Measurements from ENCODE around the gene SLC37A3.

SLC37A3 gene

DNA sequence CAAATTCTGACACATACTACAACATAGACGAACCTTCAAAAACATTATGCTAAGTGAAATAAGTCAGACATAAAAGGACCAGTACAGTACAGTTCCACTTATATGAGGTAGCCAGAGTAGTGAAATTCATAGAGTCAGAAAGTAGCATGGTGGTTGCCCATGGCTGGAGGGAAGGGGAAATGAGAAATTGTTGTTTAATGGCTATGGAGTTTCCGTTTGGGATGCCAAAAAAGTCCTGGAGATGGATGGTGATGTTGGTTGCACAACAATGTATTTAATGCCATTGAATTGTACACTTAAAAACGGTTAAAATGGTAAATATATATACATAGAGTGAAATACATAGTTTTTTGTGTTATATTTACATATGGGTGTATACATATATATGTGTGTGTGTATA lies 2.1 kb upstream of the SLC37A3 start:
- DNase-seq, result no peak

GRCh38 chr7:140398821-140399220 lies 491 bp upstream of the SLC37A3 start:
- DNase-seq, result no peak

GRCh38 chr7:140393756-140394306 lies 4.5 kb downstream of the SLC37A3 start:
- DNase-seq, result no peak

GRCh38 chr7:140391634-140392033 lies 6.7 kb downstream of the SLC37A3 start:
- no peak for DNase-seq

DNA sequence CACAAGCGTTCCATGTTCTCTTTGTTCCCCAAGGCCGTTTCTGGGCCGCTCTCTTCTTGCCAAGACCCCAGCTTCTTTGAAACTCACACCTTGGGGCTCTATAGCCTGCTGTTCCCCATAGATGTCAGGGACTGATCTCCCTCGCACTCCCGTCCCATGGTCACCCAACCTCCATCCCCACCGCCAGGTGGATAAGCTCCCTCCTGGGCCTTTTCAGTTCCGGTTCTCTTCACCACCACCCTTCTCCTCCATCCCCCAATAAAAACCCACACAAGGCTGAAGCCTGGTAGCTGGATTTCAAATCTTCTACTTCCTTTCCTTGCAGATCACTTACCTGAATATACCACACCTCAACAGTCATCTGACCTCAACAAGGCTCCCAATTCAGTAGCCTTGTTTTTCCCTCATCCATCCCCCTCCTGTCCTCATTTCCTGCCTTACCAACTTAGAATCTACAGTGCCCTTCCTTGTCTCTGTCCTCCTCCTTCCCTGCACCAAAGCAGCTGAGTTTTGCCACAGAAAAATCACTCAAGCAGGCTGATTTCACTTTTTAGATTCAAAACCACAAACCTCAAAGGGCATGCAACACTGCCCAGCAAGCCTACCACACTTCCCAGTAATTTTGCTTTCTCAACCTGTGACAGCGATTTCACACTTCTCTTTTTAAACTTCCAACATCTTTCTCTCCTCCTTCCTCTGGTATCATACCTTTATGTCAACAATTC lies 7.7 kb downstream of the SLC37A3 start:
- DNase-seq, result no peak

DNA sequence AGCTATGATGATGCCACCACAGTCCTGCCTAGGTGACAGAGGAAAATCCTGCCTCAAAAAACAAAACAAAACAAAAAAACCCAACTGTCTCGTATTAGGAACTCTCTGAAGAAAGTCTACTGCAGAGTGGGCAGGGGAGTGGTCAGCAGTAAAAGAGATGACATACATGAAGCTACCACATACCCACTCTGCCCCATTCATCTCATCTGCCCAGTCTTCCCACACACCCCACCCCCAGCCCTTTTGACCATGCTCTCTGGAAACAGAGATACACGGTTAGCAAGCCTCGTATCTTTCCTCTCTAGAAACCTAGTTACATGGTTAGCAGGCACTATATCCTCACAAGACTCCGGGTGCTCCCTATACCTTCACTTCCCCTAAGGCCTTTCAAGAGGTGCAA lies 8.3 kb downstream of the SLC37A3 start:
- no peak for DNase-seq

GRCh38 chr7:140389445-140389844 lies 8.9 kb downstream of the SLC37A3 start:
- no peak for DNase-seq

GRCh38 chr7:140384894-140385545 lies 13.3 kb downstream of the SLC37A3 start:
- DNase-seq, result no peak

- no peak for DNase-seq
These were observed 14.2 kb downstream of the SLC37A3 start for GRCh38 chr7:140383954-140384713.

GRCh38 chr7:140375892-140376730 lies 22.2 kb downstream of the SLC37A3 start:
- no peak for DNase-seq

DNA sequence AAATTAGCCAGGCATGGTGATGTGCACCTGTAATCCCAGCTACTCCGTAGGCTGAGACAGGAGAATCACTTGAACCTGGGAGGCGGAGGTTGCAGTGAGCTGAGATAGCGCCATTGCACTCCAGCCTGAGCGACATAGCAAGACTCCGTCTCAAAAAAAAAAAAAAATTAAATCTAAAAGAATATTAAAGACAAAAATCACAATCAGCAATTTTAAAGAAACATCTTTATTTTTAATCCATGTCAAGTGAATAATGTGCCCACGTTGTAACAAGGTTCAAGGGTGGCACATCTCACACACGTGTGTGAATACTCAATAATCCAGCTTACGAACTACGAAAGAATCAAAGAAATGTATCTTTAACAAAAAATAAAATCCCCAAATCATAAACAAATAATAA lies 23.0 kb downstream of the SLC37A3 start:
- DNase-seq, result no peak

DNA sequence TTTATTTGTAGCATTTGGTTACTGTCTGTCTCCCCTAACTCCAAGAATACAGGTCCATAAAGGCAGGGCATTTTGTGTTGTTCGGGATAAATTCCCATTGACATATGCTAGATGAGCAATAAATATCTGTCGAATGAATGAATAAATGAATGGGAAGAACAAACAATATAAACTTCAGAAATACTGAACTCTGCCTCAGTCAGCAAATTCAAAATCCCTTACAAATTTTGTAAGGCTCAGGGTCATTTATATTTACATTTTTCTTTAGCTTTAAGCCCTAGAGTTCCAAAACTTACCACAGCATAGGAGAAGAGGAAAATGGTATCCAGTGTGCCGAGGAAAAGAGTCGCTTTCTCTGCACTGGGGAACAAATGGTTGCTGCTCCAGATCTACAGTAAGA lies 29.0 kb downstream of the SLC37A3 start:
- DNase-seq, result no peak

DNA sequence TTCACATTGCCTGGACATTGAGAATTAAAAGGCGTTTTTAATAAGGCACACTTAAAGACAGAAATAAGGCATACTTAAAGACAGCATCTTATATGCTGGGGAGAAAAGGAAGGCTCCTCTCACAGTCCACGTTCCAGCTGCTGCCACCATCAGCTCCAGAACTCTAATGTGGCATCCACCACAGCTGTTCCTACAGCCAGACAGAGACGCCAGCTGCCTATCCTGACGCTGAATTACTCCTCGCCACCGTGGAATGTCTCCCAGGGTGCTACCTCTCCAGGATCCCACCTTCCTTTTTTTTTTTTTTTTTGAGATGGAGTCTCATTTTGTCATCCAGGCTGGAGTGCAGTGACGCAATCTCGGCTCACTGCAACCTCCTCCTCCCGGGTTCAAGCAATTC lies 30.8 kb downstream of the SLC37A3 start:
- DNase-seq, result no peak

GRCh38 chr7:140364819-140365218 lies 33.5 kb downstream of the SLC37A3 start:
- DNase-seq, result no peak

DNA sequence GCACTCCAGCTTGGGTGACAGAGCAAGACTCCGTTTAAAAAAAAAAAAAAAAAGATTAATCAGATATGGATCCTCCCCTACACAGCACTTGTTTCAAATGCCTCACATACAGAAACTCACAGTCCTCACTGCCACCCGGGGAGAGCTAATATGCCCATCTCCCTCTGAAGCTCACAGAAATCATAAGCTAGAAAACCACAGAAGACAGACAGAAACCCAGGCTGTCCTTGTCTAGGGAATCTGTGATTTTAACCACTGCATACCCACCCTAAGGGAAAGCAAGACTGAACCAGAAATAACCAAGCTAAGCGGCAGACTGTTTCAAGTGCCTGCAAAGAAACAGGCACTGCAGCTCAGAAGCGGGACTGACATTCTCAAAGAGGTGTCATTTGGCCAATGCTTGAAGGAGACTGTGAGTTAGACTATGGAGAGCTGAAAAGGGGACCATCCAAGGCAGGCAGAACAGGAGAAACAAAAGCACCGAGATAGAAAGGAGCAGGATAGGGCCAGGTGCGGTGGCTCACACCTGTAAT lies 37.6 kb downstream of the SLC37A3 start:
- DNase-seq, result no peak

- DNase-seq, result no peak
These were observed 39.8 kb downstream of the SLC37A3 start for GRCh38 chr7:140358412-140359051.

DNA sequence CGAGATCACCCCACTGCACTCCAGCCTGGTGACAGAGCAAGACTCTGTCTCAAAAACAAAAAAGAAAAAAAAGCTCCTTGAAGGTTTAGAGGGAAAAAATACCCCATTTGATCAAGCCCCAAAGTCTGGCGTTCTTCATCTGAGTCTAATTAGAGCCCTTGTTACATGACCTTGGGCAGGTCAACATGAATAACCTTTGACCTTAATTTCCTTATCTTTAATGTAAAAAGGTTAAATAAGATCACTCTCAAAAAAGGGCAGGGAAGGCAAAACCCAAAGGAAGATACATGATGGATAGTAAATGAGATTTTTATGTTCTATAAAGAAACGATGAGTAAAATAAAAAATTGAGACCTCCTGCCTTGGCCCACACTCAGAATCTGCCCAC lies 40.3 kb downstream of the SLC37A3 start:
- DNase-seq, result no peak

DNA sequence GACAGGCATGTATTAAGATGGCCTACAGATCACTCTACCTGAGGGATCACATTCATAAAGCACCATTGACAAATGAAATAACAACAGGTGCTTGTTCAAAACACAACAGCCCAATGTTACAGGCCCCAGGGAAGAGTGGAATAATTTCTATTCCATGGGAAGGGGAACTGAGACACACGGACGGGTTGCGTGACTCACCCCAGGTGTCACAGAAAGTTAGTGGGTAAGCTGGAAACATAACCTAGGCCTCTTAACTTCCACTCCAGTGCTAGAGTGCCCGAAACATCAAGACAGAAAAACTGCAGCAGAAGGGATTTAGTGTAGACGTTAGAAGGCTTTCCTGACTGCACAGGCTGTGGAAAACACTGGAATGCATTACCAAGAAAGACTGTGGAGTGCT lies 48.3 kb downstream of the SLC37A3 start:
- no peak for DNase-seq

- DNase-seq, result no peak
These were observed 49.1 kb downstream of the SLC37A3 start for GRCh38 chr7:140349144-140349771.

- DNase-seq, result no peak
These were observed 50.0 kb downstream of the SLC37A3 start for GRCh38 chr7:140348161-140348849.

DNA sequence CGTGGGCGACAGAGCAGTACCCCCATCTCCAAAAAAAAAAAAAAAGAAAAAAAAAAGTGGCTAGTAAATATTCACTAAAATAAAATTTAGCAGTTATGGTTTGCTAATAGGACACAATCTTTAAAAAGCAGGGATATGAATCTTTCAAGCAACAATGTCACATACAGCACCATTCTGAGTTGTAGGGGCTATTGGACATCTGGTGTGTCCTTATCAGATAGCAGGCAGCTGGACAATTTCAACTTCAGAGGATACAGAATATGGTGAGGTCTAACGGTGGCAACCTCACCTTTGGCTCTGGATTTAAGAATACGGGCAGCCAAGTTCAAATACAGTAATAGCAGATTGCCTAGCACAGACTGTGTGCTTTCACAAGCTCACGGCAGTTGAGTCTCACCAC lies 51.1 kb downstream of the SLC37A3 start:
- DNase-seq, result no peak
